Endodermal cell (in vitro differentiated cells): ENCODE results near the gene REN. TPM values are rescaled to one million over a fixed set of nuclear protein-coding genes. Genes with fewer than 3 reads are reported as not detected.

Experiments
- DNase-seq: peaks from one replicate; pipeline ENCODE4 v3.0.0-alpha.2; 2017
- H3K27ac ChIP-seq: 2 replicates; pipeline ENCODE4 v1.5.1; 2013; ENCODE audit warnings: mild to moderate bottlenecking, low read depth, low read length, moderate library complexity
- H3K27me3 ChIP-seq: 2 replicates; pipeline ENCODE4 v1.6.1; 2013; ENCODE audit warnings: mild to moderate bottlenecking, low read length, moderate library complexity; ENCODE audit not compliant: insufficient read depth, control insufficient read depth, poor library complexity, severe bottlenecking
- H3K36me3 ChIP-seq: 2 replicates; pipeline ENCODE4 v1.7.0; 2013; ENCODE audit warnings: mild to moderate bottlenecking, low read length, moderate library complexity; ENCODE audit not compliant: control insufficient read depth, insufficient read depth
- H3K4me1 ChIP-seq: one replicate; pipeline ENCODE4 v1.7.0; 2013; ENCODE audit warnings: low read length; ENCODE audit not compliant: control insufficient read depth, insufficient read depth
- H3K4me3 ChIP-seq: 2 replicates; pipeline ENCODE4 v1.5.1; 2013; ENCODE audit warnings: mild to moderate bottlenecking, low read length, moderate library complexity
- H3K9ac ChIP-seq: 2 replicates; pipeline ENCODE4 v1.6.1; 2013; ENCODE audit warnings: mild to moderate bottlenecking, low read length, moderate library complexity; ENCODE audit not compliant: poor library complexity, severe bottlenecking; ENCODE audit errors: extremely low read depth
- H3K9me3 ChIP-seq: 2 replicates; pipeline ENCODE4 v1.6.1; 2013; ENCODE audit warnings: mild to moderate bottlenecking, low read length, moderate library complexity; ENCODE audit not compliant: control insufficient read depth
- H3K27ac Mint-ChIP-seq: 2 replicates; pipeline ENCODE4 v1.8.0; 2020; ENCODE audit warnings: mixed read lengths
- H3K27me3 Mint-ChIP-seq: 2 replicates; pipeline ENCODE4 v1.8.0; 2021; ENCODE audit warnings: mild to moderate bottlenecking, mixed read lengths; ENCODE audit not compliant: insufficient read depth
- H3K36me3 Mint-ChIP-seq: 2 replicates; pipeline ENCODE4 v1.8.0; 2020; ENCODE audit warnings: low read depth, mixed read lengths
- H3K4me1 Mint-ChIP-seq: 2 replicates; pipeline ENCODE4 v1.8.0; 2020; ENCODE audit warnings: mixed read lengths
- H3K4me3 Mint-ChIP-seq: 2 replicates; pipeline ENCODE4 v1.8.0; 2020; ENCODE audit warnings: mild to moderate bottlenecking, moderate library complexity, mixed read lengths
- H3K9me3 Mint-ChIP-seq: 2 replicates; pipeline ENCODE4 v1.8.0; 2020; ENCODE audit warnings: mild to moderate bottlenecking, mixed read lengths
- CTCF ChIP-seq: fragments of 200-600 bp; sonication (generic); conservative IDR thresholded peaks from 2 replicates; pipeline ENCODE4 v1.5.0; 2021; ENCODE audit warnings: antibody characterized with exemption, mild to moderate bottlenecking
- WGBS, 2 experiments: methylation state at CpG; one replicate each; pipeline versions ENCODE4 v1.1.5 to v1.1.7; 2013; ENCODE audit warnings: missing lambda C conversion rate in 2 of 2, mixed read lengths in 1 of 2; ENCODE audit not compliant: insufficient coverage in 1 of 2, insufficient read length in 1 of 2; 5-methylcytosine and 5-hydroxymethylcytosine counted together
- total RNA-seq, 2 donors: library from RNA; stranded (reverse); fragmentation: NEBNext Ultra II Directional in 1 of 2; extraction: Animal tissue kit (Norgen Biotek cat#: 25700) in 1 of 2; gene quantifications; 2 replicates in 1 of 2; 3 replicates in 1 of 2; pipeline ENCODE4 v1.2.1, GENCODE V29; 2021

Gene REN
- total RNA-seq, 2 donors from 2014 or later, result not detected

- Histone ChIP-seq H3K27ac (no peak overlapping the region), H3K4me1 (no peaks in the 10 kb centered on the region), H3K4me3 (no peak overlapping the region), H3K36me3 (peaks cover 25% of the 10 kb centered on the region), H3K27me3 (no peaks in the 10 kb centered on the region), H3K9me3 (no peaks in the 10 kb centered on the region), H3K9ac (no peak overlapping the region)
- Mint-ChIP-seq H3K4me1 (peaks cover 18% of the 10 kb centered on the region), H3K27me3 (no peaks in the 10 kb centered on the region), H3K36me3 (peaks cover 33% of the 10 kb centered on the region), H3K4me3 (peak overlapping the region; percentile 49), H3K9me3 (no peaks in the 10 kb centered on the region), H3K27ac (peak overlapping the region; percentile 79)
- DNase-seq, result peak; percentile 90
- TF ChIP-seq CTCF, result peak; percentile 95
- 47 to 96% methylated on average over 9 to 29 of the region's 29 CpGs for WGBS, 2 experiments
These were observed 36.9 kb downstream of the REN start for GRCh38 chr1:204128964-204129896.

GRCh38 chr1:204128464-204128963, 37.6 kb downstream of the REN start:
- H3K4me3 Mint-ChIP-seq, result no peak overlapping the region
- H3K36me3 Mint-ChIP-seq, result peaks cover 35% of the 10 kb centered on the region
- no peak for TF ChIP-seq CTCF
- H3K4me1 Mint-ChIP-seq, result peaks cover 18% of the 10 kb centered on the region
- no peaks in the 10 kb centered on the region for H3K27me3 ChIP-seq
- no peaks in the 10 kb centered on the region for H3K27me3 Mint-ChIP-seq
- H3K27ac Mint-ChIP-seq, result peak overlapping the region; percentile 79
- 81 to 82% methylated on average over 2 to 4 of the region's 4 CpGs for WGBS, 2 experiments
- H3K9me3 Mint-ChIP-seq, result no peaks in the 10 kb centered on the region
- H3K9ac ChIP-seq, result no peak overlapping the region
- peaks cover 32% of the 10 kb centered on the region for H3K36me3 ChIP-seq
- no peak overlapping the region for H3K4me3 ChIP-seq
- H3K9me3 ChIP-seq, result no peaks in the 10 kb centered on the region
- no peak overlapping the region for H3K27ac ChIP-seq
- H3K4me1 ChIP-seq, result no peaks in the 10 kb centered on the region
- DNase-seq, result no peak

DNA sequence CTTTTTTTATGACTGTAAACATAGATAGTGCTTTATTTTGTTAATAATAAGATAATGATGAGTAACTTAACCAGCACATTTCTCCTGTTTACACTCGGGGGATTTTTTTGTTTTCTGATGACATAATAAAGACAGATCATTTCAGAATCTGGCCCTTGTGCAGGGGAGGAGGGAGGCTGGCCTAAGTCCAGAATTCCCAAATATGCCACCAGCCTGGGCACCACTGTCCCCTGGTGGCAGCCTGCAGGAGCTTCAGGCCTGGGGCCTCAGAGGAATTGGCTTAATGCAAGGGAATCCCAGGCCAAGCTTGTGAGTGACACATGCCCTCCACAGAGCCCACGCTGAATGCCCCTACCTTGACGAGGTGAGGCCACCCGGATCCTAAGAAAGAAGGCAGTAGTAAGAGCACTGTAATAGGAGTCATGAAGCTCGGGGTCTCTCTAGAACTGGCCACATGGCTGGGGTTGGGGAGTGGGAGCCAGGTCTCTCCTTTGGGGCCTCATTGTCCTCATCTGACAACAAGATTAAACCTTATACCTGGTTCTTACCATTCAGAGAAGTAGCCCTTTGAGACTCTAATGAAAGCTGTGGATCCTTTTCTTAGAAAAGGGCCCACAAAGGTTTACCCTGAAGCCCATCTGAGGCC, 38.4 kb downstream of the REN start:
- peak; percentile 94 for TF ChIP-seq CTCF
- H3K9me3 ChIP-seq, result no peaks in the 10 kb centered on the region
- WGBS, 2 experiments, result 76 to 86% methylated on average over 4 to 5 of the region's 5 CpGs

More for the DNA sequence above, 38.4 kb downstream of the REN start:
- peaks cover 34% of the 10 kb centered on the region for H3K36me3 ChIP-seq
- no peaks in the 10 kb centered on the region for H3K9me3 Mint-ChIP-seq
- H3K27me3 Mint-ChIP-seq, result no peaks in the 10 kb centered on the region
- peaks cover 40% of the 10 kb centered on the region for H3K36me3 Mint-ChIP-seq
- no peak overlapping the region for H3K27ac Mint-ChIP-seq
- H3K4me3 Mint-ChIP-seq, result no peak overlapping the region
- H3K9ac ChIP-seq, result no peak overlapping the region
- H3K27me3 ChIP-seq, result no peaks in the 10 kb centered on the region
- no peak overlapping the region for H3K4me3 ChIP-seq
- H3K4me1 ChIP-seq, result no peaks in the 10 kb centered on the region
- H3K27ac ChIP-seq, result peak overlapping the region; percentile 69
- DNase-seq, result peak; percentile 85
- H3K4me1 Mint-ChIP-seq, result peaks cover 21% of the 10 kb centered on the region
